Psoas muscle (tissue), 8 donors: ENCODE measurements around the gene RUFY3. TPM values are rescaled to one million over a fixed set of nuclear protein-coding genes. Genes with fewer than 3 reads are reported as not detected.

Source experiments
- ATAC-seq, 4 donors: fragments of 200-7000 bp; cut with Tn5 transposase; one replicate each; pipeline ENCODE4 v1.9.1; 2020; ENCODE audit warnings: moderate library complexity in 3 of 4, mild to moderate bottlenecking in 2 of 4
- DNase-seq, 2 donors: peaks; one replicate each; pipeline ENCODE4 v3.0.0-alpha.2; 2020
- H3K27ac ChIP-seq: fragments of 200-600 bp; one replicate; pipeline ENCODE4 v1.8.0; 2022
- H3K27me3 ChIP-seq, 3 donors: fragments of 200-600 bp in 1 of 3; one replicate each; pipeline versions ENCODE4 v1.6.1 to v1.8.0; 2013 to 2022; ENCODE audit warnings: low read length in 2 of 3, mild to moderate bottlenecking in 2 of 3, moderate library complexity in 1 of 3; ENCODE audit not compliant: insufficient read depth in 3 of 3
- H3K36me3 ChIP-seq, 2 donors: fragments of 200-600 bp in 1 of 2; one replicate each; pipeline versions ENCODE4 v1.6.1 to v1.8.0; 2013 to 2022; ENCODE audit warnings: low read depth in 1 of 2, mild to moderate bottlenecking in 1 of 2, moderate library complexity in 1 of 2; ENCODE audit not compliant: insufficient read depth in 1 of 2
- H3K4me1 ChIP-seq: fragments of 200-600 bp; one replicate; pipeline ENCODE4 v1.8.0; 2022
- H3K4me3 ChIP-seq: fragments of 200-600 bp; one replicate; pipeline ENCODE4 v1.8.0; 2022; ENCODE audit warnings: mild to moderate bottlenecking
- H3K9me3 ChIP-seq: fragments of 200-600 bp; one replicate; pipeline ENCODE4 v1.8.0; 2022
- WGBS, 3 donors: extraction: QIAGEN DNeasy Blood & Tissue Kit; methylation state at CpG; one replicate each; pipeline versions ENCODE4 v1.1.6 to v1.1.7; 2013; 5-methylcytosine and 5-hydroxymethylcytosine counted together
- intact Hi-C, 2 donors: fragments of 100-400 bp; cut with DNase I; formaldehyde crosslinking; loops; one replicate each; pipeline versions ENCODE4 v1.11.0 to v1.14.2; 2022
- polyA plus RNA-seq, 3 donors: library from polyadenylated mRNA; stranded (reverse); fragments of 200-250 nt; gene quantifications; one replicate each; pipeline ENCODE4 v1.2.3, GENCODE V29; 2013
- total RNA-seq, 4 donors: library from RNA; stranded (reverse); fragmentation: NEBNext Ultra II Directional in 2 of 4; extraction: Animal tissue kit (Norgen Biotek cat#: 25700) in 2 of 4; gene quantifications; one replicate each; pipeline versions ENCODE4 v1.2.1 to v1.2.4, GENCODE V29; 2021 to 2023
- TF ChIP-seq, protein P1 (sequence below): fragments of 200-600 bp; IDR thresholded peaks from one replicate; pipeline ENCODE4 v1.8.0; 2022; ENCODE audit warnings: antibody characterized with exemption
- donor health status: healthy with polysubstance abuse.
- donor health status: DM: no; HTN: no; CAD: no; lungs with moderate emphysema.
- donor health status: Bipolar disorder and iron deficiency.
- donor health status: healthy.
- donor health status: DM: yes; HTN: yes; CAD: no.
- donor health status: DM: no; HTN: no; CAD: no.
- donor health status: DM: no; HTN: no; CAD: no.
- donor health status: DM: yes; HTN: yes; CAD: no.

Gene RUFY3
- total and polyA plus RNA-seq, 7 donors: 15.1 to 53.7 (median 35.2) TPM

DNA sequence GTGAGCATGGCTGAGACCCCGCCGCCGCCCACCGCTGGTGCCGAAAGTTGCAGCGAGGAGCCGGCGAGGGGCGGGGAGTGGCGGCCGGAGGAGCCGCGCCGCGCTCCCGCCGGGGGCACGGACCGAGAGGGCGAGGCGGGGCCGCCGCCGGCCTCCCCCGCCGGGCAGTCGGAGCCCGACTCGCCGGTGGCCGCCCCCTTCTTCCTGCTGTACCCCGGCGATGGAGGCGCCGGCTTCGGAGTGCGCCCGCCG, 16.9 kb upstream of the RUFY3 start:
- DNase-seq (no peak), ATAC-seq (peak; percentile 34 to 47 (median 40))
- no peaks in the 10 kb centered on the region for H3K27me3 ChIP-seq
- H3K4me1 ChIP-seq: peaks cover 20% of the 10 kb centered on the region
- intact Hi-C loops: loop anchor here (1.0 to 10.0 kb wide), 5 partner anchors 16 to 290 kb away; partner anchors contain the start of genes GRSF1 (in 2 of the 2), DCK (in 1 of the 2) and UTP3 (in 1 of the 2)
- H3K9me3 ChIP-seq: no peaks in the 10 kb centered on the region
- H3K36me3 ChIP-seq: no peaks in the 10 kb centered on the region
- peak overlapping the region; percentile 85 for H3K4me3 ChIP-seq
- TF ChIP-seq, protein P1, sequence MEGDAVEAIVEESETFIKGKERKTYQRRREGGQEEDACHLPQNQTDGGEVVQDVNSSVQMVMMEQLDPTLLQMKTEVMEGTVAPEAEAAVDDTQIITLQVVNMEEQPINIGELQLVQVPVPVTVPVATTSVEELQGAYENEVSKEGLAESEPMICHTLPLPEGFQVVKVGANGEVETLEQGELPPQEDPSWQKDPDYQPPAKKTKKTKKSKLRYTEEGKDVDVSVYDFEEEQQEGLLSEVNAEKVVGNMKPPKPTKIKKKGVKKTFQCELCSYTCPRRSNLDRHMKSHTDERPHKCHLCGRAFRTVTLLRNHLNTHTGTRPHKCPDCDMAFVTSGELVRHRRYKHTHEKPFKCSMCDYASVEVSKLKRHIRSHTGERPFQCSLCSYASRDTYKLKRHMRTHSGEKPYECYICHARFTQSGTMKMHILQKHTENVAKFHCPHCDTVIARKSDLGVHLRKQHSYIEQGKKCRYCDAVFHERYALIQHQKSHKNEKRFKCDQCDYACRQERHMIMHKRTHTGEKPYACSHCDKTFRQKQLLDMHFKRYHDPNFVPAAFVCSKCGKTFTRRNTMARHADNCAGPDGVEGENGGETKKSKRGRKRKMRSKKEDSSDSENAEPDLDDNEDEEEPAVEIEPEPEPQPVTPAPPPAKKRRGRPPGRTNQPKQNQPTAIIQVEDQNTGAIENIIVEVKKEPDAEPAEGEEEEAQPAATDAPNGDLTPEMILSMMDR: peak; percentile 1
- H3K27ac ChIP-seq: peak overlapping the region; percentile 98
- WGBS, 3 donors: 0% methylated on average over 1 to 39 of the region's 39 CpGs

DNA sequence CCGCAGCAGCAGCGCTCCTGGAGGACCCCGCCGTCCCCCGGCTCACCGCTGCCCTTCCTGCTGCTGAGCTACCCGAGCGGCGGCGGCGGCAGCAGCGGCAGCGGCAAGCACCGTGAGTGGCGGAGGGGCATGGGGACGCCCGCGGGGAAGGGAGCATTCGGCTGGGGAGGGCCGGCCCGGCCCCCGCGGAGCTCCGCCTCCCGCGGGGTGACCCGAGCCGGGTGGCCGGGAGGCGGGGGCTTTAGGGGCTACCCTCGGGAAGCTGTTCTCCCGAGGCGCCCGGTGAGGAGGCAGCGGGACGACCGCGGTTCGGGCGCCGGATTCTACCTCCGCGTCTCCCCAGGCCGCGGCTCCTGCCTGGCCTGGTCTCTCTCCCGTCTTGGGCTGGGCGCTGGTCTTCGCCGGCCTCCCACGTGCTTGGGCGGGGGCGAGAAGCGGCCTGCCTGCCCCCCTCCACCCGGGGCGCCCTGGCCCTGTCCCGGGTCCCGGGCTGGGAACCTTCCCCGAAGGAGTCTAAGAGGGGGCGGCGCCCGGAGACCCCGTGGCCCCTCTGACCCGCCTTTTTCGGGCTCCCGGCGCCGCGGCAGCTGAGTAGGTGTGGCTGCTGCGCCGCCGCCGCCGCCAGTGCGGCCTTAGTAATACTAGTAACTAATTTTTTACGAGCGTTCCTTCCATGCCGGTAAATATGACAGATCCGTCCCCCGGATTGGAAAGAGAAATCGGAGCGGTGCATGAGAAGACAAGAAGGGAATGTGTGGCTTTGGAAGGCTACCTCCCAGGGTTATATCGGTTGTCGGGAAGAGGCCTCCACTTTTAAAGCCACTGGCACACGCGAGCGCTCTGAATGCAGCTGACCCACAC, 16.4 kb upstream of the RUFY3 start:
- Histone ChIP-seq H3K27ac (peak overlapping the region; percentile 98), H3K4me3 (peak overlapping the region; percentile 85), H3K9me3 (no peaks in the 10 kb centered on the region), H3K4me1 (peaks cover 20% of the 10 kb centered on the region), H3K27me3 (no peaks in the 10 kb centered on the region), H3K36me3 (no peaks in the 10 kb centered on the region)
- 0 to 1% (median 0%) methylated on average over 56 to 86 of the region's 86 CpGs for WGBS, 3 donors
- ATAC-seq (peak; percentile 85 to 87 (median 86)), DNase-seq (peak; percentile 83 to 88)
- TF ChIP-seq, protein P1: no peak
- intact Hi-C loops: loop anchor here (1.0 to 10.0 kb wide), 5 partner anchors 17 to 289 kb away; partner anchors contain the start of genes GRSF1 (in 2 of the 2), DCK (in 1 of the 2) and UTP3 (in 1 of the 2)

DNA sequence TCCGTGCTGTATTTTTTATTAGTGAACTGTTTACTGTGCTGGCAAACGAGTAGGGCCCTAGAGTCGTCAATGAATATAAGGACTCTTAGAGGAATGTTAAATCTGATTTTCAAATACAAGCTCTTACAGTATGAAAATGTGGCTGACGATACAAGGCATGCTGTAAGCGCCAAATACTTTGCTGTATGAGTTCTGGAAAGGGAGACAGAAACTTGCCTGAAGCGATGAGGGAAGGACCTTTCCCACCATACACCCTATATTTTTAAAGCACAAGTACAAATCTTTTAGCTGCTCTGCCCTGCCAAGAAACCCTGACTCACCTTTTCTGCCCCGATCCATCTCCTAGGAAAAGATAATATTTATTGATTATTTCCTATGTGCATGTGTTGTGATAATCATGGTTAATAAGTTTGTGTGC, 15.7 kb upstream of the RUFY3 start:
- H3K36me3 ChIP-seq: no peaks in the 10 kb centered on the region
- intact Hi-C loops: loop anchor here (5.0 to 10.0 kb wide), 3 partner anchors 96 to 289 kb away; partner anchors contain the start of genes DCK (in 1 of the 2) and GRSF1 (in 1 of the 2)
- H3K4me1 ChIP-seq: peaks cover 20% of the 10 kb centered on the region
- TF ChIP-seq, protein P1: no peak
- 6 to 11% (median 7%) methylated on average over 7 of the region's 7 CpGs for WGBS, 3 donors
- no peak for DNase-seq
- ATAC-seq: no peak
- peak overlapping the region; percentile 98 for H3K27ac ChIP-seq
- H3K9me3 ChIP-seq: no peaks in the 10 kb centered on the region
- no peaks in the 10 kb centered on the region for H3K27me3 ChIP-seq
- H3K4me3 ChIP-seq: peak overlapping the region; percentile 85

DNA sequence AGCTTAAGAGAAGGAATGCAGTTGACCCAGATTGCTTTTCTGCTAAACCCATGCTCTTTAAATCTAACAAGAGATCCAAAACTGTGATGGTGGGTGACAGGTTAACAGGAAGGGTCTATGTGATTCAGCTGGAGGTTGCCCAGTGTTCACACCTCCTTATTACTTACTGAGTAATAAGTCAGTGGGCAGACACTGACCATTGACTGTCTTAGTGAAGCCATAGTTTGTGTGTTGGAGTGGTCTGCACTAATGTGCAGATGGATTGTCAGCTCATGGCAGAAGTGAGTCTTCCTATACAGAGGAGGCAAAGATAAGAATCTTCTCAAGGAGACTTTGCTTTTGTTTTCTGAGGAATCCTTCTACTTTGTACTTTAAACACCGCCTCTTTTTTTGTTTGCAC, 15.2 kb upstream of the RUFY3 start:
- no peak for DNase-seq
- 89 to 100% (median 94%) methylated on average over 1 of the region's 1 CpG for WGBS, 3 donors
- Histone ChIP-seq H3K36me3 (no peaks in the 10 kb centered on the region), H3K4me3 (peak overlapping the region; percentile 85), H3K9me3 (no peaks in the 10 kb centered on the region), H3K27me3 (no peaks in the 10 kb centered on the region), H3K27ac (peak overlapping the region; percentile 98), H3K4me1 (peaks cover 20% of the 10 kb centered on the region)
- no peak for ATAC-seq
- intact Hi-C loops: loop anchor here (5.0 to 10.0 kb wide), 3 partner anchors 96 to 288 kb away; partner anchors contain the start of genes DCK (in 1 of the 2) and GRSF1 (in 1 of the 2)
- TF ChIP-seq, protein P1: no peak
